HG02642 (cell line): ENCODE data around the gene FHL2.
A peak's percentile ranks its signal among the peaks of the same experiment; 100 is the strongest.

ENCODE experiments used
- ATAC-seq: cut with Tn5 transposase; IDR thresholded peaks from one replicate; pipeline ENCODE4 v1.9.1; 2021; ENCODE audit warnings: mild to moderate bottlenecking; ENCODE audit not compliant: unreplicated experiment, poor library complexity

Gene FHL2

GRCh38 chr2:105400138-105400540 is 1.3 kb upstream of the FHL2 start:
- ATAC-seq = no peak

- ATAC-seq = peak; percentile 7
Measured at GRCh38 chr2:105399207-105399861, 483 bp upstream of the FHL2 start.

GRCh38 chr2:105397953-105398335 is 907 bp downstream of the FHL2 start:
- ATAC-seq = no peak

GRCh38 chr2:105397025-105397722 is 1.7 kb downstream of the FHL2 start:
- no peak for ATAC-seq

- ATAC-seq = no peak
Measured at GRCh38 chr2:105396254-105397024, 2.4 kb downstream of the FHL2 start.

GRCh38 chr2:105395691-105396090 is 3.2 kb downstream of the FHL2 start:
- no peak for ATAC-seq

- no peak for ATAC-seq
Measured at GRCh38 chr2:105394951-105395611, 3.8 kb downstream of the FHL2 start.

- no peak for ATAC-seq
Measured at GRCh38 chr2:105393373-105394055, 5.3 kb downstream of the FHL2 start.

GRCh38 chr2:105391763-105392662 is 6.8 kb downstream of the FHL2 start:
- ATAC-seq = no peak

- no peak for ATAC-seq
Measured at GRCh38 chr2:105391058-105391627, 7.7 kb downstream of the FHL2 start.

GRCh38 chr2:105390454-105390853 is 8.4 kb downstream of the FHL2 start:
- ATAC-seq = no peak

- no peak for ATAC-seq
Measured at GRCh38 chr2:105388971-105389381, 9.9 kb downstream of the FHL2 start.

- ATAC-seq = no peak
Measured at GRCh38 chr2:105387225-105387624, 11.6 kb downstream of the FHL2 start.

- ATAC-seq = no peak
Measured at GRCh38 chr2:105385731-105386540, 12.9 kb downstream of the FHL2 start.

GRCh38 chr2:105384861-105385260 is 14.0 kb downstream of the FHL2 start:
- no peak for ATAC-seq

GRCh38 chr2:105384216-105384615 is 14.6 kb downstream of the FHL2 start:
- ATAC-seq = no peak

GRCh38 chr2:105383432-105384166 is 15.3 kb downstream of the FHL2 start:
- no peak for ATAC-seq
